Fibroblast of lung (primary cell): Measurements from ENCODE around the gene AP3S1.

Experiments
- CTCF ChIP-seq, 2 donors: IDR thresholded peaks in 1 of 2; conservative IDR thresholded peaks in 1 of 2; 1 replicate in 1 of 2; 2 replicates in 1 of 2; pipeline ENCODE4 v1.5.1; 2011 to 2012; ENCODE audit warnings: low read length in 2 of 2, control low read depth in 1 of 2, inconsistent platforms in 1 of 2, low read depth in 1 of 2, mild to moderate bottlenecking in 1 of 2
- EZH2 ChIP-seq: IDR thresholded peaks from 2 replicates; pipeline ENCODE4 v1.5.1; 2012; ENCODE audit warnings: low read length, control low read depth, mild to moderate bottlenecking; ENCODE audit errors: missing control alignments

- TF ChIP-seq CTCF (conservative IDR thresholded peaks at IDR 0.05 in 1 of 2, IDR thresholded peaks at IDR 0.05 in 1 of 2; ENCODE audit: low read depth in 1 of 2, low read length in 2 of 2), result no peak
- TF ChIP-seq EZH2, result no peak
Measured at GRCh38 chr5:115952588-115952987, 110.9 kb downstream of the AP3S1 start.
